Endothelial cell of umbilical vein (primary cell): ENCODE measurements around the gene PLXNC1. TPM values are rescaled to one million over a fixed set of nuclear protein-coding genes. Genes with fewer than 3 reads are reported as not detected.

Experiments used
- Bru-seq: library from RNA; stranded (reverse); fragments of 400-500 nt; gene quantifications from one replicate; lab custom pipeline; 2021; lab: Mats Ljungman, UMichigan
- BruChase-seq, 2 experiments: library from RNA; stranded (reverse); fragments of 400-500 nt; gene quantifications; one replicate each; lab custom pipeline; 2021; lab: Mats Ljungman, UMichigan
- BruUV-seq: library from RNA; stranded (reverse); fragments of 400-500 nt; replicated peaks from 2 replicates; lab custom pipeline; 2021; lab: Mats Ljungman, UMichigan
- CTCF ChIA-PET: fragments of 300-600, 350-600 bp; sonication (Branson Sonifier 250); formaldehyde crosslinking; loops from one replicate; lab custom pipeline; 2021; ENCODE audit warnings: antibody characterized with exemption, inconsistent platforms; lab: Charles Lee
- POLR2A ChIA-PET: fragments of 300-600, 350-600 bp; sonication (Branson Sonifier 250); formaldehyde crosslinking; loops from one replicate; lab custom pipeline; 2021; ENCODE audit warnings: antibody characterized with exemption, inconsistent platforms; lab: Charles Lee
- DNase-seq: peaks from one replicate; pipeline ENCODE4 v3.0.0-alpha.2; 2011; ENCODE audit warnings: low read depth, low spot score
- FAIRE-seq: peaks from 2 replicates; lab custom pipeline; 2011; peaks lifted over from hg19 to GRCh38; lab: Jason Lieb, UNC
- H2AFZ ChIP-seq: 2 replicates; pipeline ENCODE4 v1.6.0; 2012; ENCODE audit warnings: low read depth, low read length, control low read depth, inconsistent platforms
- H3K27ac ChIP-seq: 2 replicates; pipeline ENCODE4 v1.5.1; 2011; ENCODE audit warnings: low read depth, mild to moderate bottlenecking, control low read depth, low read length, moderate library complexity; ENCODE audit not compliant: insufficient read depth
- H3K27me3 ChIP-seq, 2 experiments: 2 replicates each; pipeline versions ENCODE4 v1.6.0 to v1.6.1; 2011; ENCODE audit warnings: low read length in 2 of 2, mixed read lengths in 1 of 2; ENCODE audit not compliant: control insufficient read depth in 2 of 2, insufficient read depth in 2 of 2
- H3K36me3 ChIP-seq, 2 experiments: 2 replicates in 1 of 2; 3 replicates in 1 of 2; pipeline ENCODE4 v1.5.1; 2011; ENCODE audit warnings: low read length in 2 of 2, mild to moderate bottlenecking in 1 of 2, moderate library complexity in 1 of 2; ENCODE audit not compliant: control insufficient read depth in 2 of 2, insufficient read depth in 2 of 2; ENCODE audit errors: extremely low read depth in 1 of 2
- H3K4me1 ChIP-seq: 3 replicates; pipeline ENCODE4 v1.5.1; 2011; ENCODE audit warnings: mild to moderate bottlenecking, low read length; ENCODE audit not compliant: control insufficient read depth, insufficient read depth; ENCODE audit errors: extremely low read depth
- H3K4me2 ChIP-seq: 2 replicates; pipeline ENCODE4 v1.6.1; 2011; ENCODE audit warnings: low read length, control low read depth, mixed read lengths; ENCODE audit not compliant: insufficient read depth
- H3K4me3 ChIP-seq, 3 experiments: fragments of 200-600 bp in 1 of 3; sonication (generic), shearing (Covaris generic) in 1 of 3; replicated peaks in 1 of 3; 2 replicates each; pipeline ENCODE4 v1.5.1; 2011 to 2016; ENCODE audit warnings: control low read depth in 3 of 3, low read length in 3 of 3, mild to moderate bottlenecking in 2 of 3, inconsistent platforms in 1 of 3, low read depth in 1 of 3, moderate library complexity in 1 of 3; ENCODE audit not compliant: insufficient read depth in 1 of 3
- H3K79me2 ChIP-seq: 2 replicates; pipeline ENCODE4 v1.6.0; 2012; ENCODE audit warnings: low read length, inconsistent platforms; ENCODE audit not compliant: control insufficient read depth, insufficient read depth
- H3K9ac ChIP-seq: replicated peaks from 2 replicates; pipeline ENCODE3; 2011; ENCODE audit warnings: low read length, control low read depth; ENCODE audit not compliant: insufficient read depth; ENCODE audit errors: extremely low read depth
- H3K9me1 ChIP-seq: replicated peaks from 3 replicates; pipeline ENCODE4 v1.6.0; 2011; ENCODE audit warnings: mild to moderate bottlenecking, low read length; ENCODE audit not compliant: control insufficient read depth, insufficient read depth; ENCODE audit errors: extremely low read depth
- H3K9me3 ChIP-seq: replicated peaks from 2 replicates; pipeline ENCODE4 v1.5.1; 2012; ENCODE audit warnings: low read length, inconsistent platforms; ENCODE audit not compliant: control insufficient read depth, insufficient read depth
- H4K20me1 ChIP-seq: replicated peaks from 2 replicates; pipeline ENCODE3; 2011; ENCODE audit warnings: mild to moderate bottlenecking, low read length; ENCODE audit not compliant: control insufficient read depth, insufficient read depth; ENCODE audit errors: extremely low read depth
- CTCF ChIP-seq, 2 donors: IDR thresholded peaks; 1 replicate in 1 of 2; 2 replicates in 1 of 2; pipeline ENCODE4 v1.5.1; 2011; ENCODE audit warnings: low read length in 2 of 2, mild to moderate bottlenecking in 2 of 2, moderate library complexity in 2 of 2, control low read depth in 1 of 2, inconsistent platforms in 1 of 2, low read depth in 1 of 2; ENCODE audit not compliant: insufficient read depth in 1 of 2; ENCODE audit errors: extremely low read depth in 1 of 2
- EZH2 ChIP-seq: IDR thresholded peaks from 2 replicates; pipeline ENCODE4 v1.6.1; 2012; ENCODE audit warnings: borderline replicate concordance, low read depth, mild to moderate bottlenecking, moderate library complexity, low read length, inconsistent platforms; ENCODE audit not compliant: severe bottlenecking
- FOS ChIP-seq: IDR thresholded peaks from 2 replicates; pipeline ENCODE4 v1.6.1; 2011; ENCODE audit warnings: mild to moderate bottlenecking, low read length, moderate library complexity, borderline replicate concordance; ENCODE audit not compliant: insufficient read depth
- GATA2 ChIP-seq: IDR thresholded peaks from 2 replicates; pipeline ENCODE4 v1.7.0; 2011; ENCODE audit warnings: low read depth, mild to moderate bottlenecking, moderate library complexity, mixed read lengths, low read length; ENCODE audit not compliant: insufficient read length, insufficient read depth
- JUN ChIP-seq: IDR thresholded peaks from 2 replicates; pipeline ENCODE4 v1.6.1; 2011; ENCODE audit warnings: borderline replicate concordance, low read depth; ENCODE audit not compliant: insufficient read length, insufficient read depth
- MYC ChIP-seq: IDR thresholded peaks from one replicate; pipeline ENCODE4 v1.6.1; 2011; ENCODE audit warnings: mild to moderate bottlenecking, low read depth, low read length
- POLR2A ChIP-seq: IDR thresholded peaks from 2 replicates; pipeline ENCODE4 v1.6.1; 2012; ENCODE audit warnings: low read depth, mild to moderate bottlenecking, control low read depth, low read length
- dilution Hi-C: fragments of 300-500 bp; cut with MboI; formaldehyde crosslinking; loops from one replicate; pipeline ENCODE4 v1.15.0; 2019; ENCODE audit warnings: low sequenced_read_pairs; ENCODE audit not compliant: extremely low pct_ligation_motif_present
- intact Hi-C: fragments of 100-400 bp; cut with micrococcal nuclease; formaldehyde crosslinking; loops from one replicate; pipeline ENCODE4 v1.10.0; 2022
- long read RNA-seq: library from polyadenylated mRNA; stranded (forward); transcript quantifications from one replicate; pipeline ENCODE4 v2.0.0, GENCODE V29; 2021
- polyA minus RNA-seq, 3 experiments: library from RNA; depleted of rRNA, polyadenylated mRNA; stranded (reverse); fragments of >200 nt; gene quantifications; 1 replicate in 1 of 3; 2 replicates in 2 of 3; pipeline ENCODE4 v1.2.3, GENCODE V29; 2011
- polyA plus RNA-seq, 4 experiments: library from polyadenylated mRNA; depleted of rRNA in 3 of 4; stranded (reverse) in 3 of 4; unstranded in 1 of 4; fragments of >200 nt; gene quantifications; 2 replicates each; pipeline versions ENCODE4 v1.2.1 to v1.2.3, GENCODE V29; 2011 to 2012; ENCODE audit warnings: missing spikeins in 1 of 4
- total RNA-seq: library from RNA; stranded (reverse); gene quantifications from 2 replicates; pipeline ENCODE4 v1.2.3, GENCODE V29; 2021
- TF ChIP-seq, protein P1 (sequence below): IDR thresholded peaks from 2 replicates; pipeline ENCODE4 v1.6.1; 2011; ENCODE audit not compliant: insufficient read depth, insufficient read length

PLXNC1 gene
- total RNA-seq: 0.04 TPM in 1 of 2 replicates, not detected in the other
- 0.02 TPM in 1 of 2 replicates, not detected in the other for polyA plus RNA-seq
- polyA plus RNA-seq (2011; cell fraction: cytosol; rRNA removed): 0.03 TPM in 2 replicates
- polyA plus RNA-seq (2011; cell fraction: nucleus; rRNA removed): not detected in 2 replicates
- polyA plus RNA-seq (2012): 0.05 and 0.13 TPM in 2 replicates
- not detected in 2 replicates for polyA minus RNA-seq
- not detected for polyA minus RNA-seq (2011; cell fraction: cytosol; rRNA and poly(A)+ RNA removed)
- not detected in 2 replicates for polyA minus RNA-seq (2011; cell fraction: nucleus; rRNA and poly(A)+ RNA removed)
- Bru-seq, nascent RNA: percentile 6 among the genes with signal in this experiment
- percentile 1 among the genes with signal in this experiment for BruChase-seq, experiment 1, labeled RNA remaining after a 6-hour chase
- percentile 3 among the genes with signal in this experiment for BruChase-seq, experiment 2, labeled RNA remaining after a 2-hour chase
- long read RNA-seq: 0 reads

GRCh38 chr12:94147991-94148738, at the start of gene PLXNC1:
Gene PLXNC1, plus strand, starts transcription at chr12:94148577. Its CDS starts 395 bp downstream, at chr12:94148972.
- peak within 1 kb of the TSS; percentile 38 for H3K4me2 ChIP-seq
- H3K9ac ChIP-seq: no peak within 1 kb of the TSS
- H4K20me1 ChIP-seq: no peaks in the 10 kb centered on the region
- TF ChIP-seq JUN (no peak), EZH2 (no peak), MYC (no peak), POLR2A (no peak), GATA2 (no peak), CTCF (IDR thresholded peaks at IDR 0.05; ENCODE audit: extremely low read depth in 1 of 2, insufficient read depth in 1 of 2, low read depth in 1 of 2, low read length in 2 of 2) (no peak), FOS (no peak)
- TF ChIP-seq, protein P1, sequence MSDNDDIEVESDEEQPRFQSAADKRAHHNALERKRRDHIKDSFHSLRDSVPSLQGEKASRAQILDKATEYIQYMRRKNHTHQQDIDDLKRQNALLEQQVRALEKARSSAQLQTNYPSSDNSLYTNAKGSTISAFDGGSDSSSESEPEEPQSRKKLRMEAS: no peak
- H3K79me2 ChIP-seq: no peaks in the 10 kb centered on the region
- no peak within 1 kb of the TSS for H3K27ac ChIP-seq
- H3K4me3 ChIP-seq: peak within 1 kb of the TSS in 1 of 3 experiments; percentile 33
- H3K4me1 ChIP-seq: no peaks in the 10 kb centered on the region
- H2AFZ ChIP-seq: no peak within 1 kb of the TSS
- CTCF ChIA-PET: no interaction called here
- no peak for FAIRE-seq
- intact Hi-C loops (loop anchor here (5.0 kb wide), 2 partner anchors 284 to 384 kb away; no protein-coding TSS in a partner anchor), dilution Hi-C loops (no loop called here)
- POLR2A ChIA-PET: no interaction called here
- no TSS peak for BruUV-seq
- no peaks in the 10 kb centered on the region for H3K9me3 ChIP-seq
- no peaks in the 10 kb centered on the region for H3K36me3 ChIP-seq
- no peak for DNase-seq
- H3K9me1 ChIP-seq: no peaks in the 10 kb centered on the region
- H3K27me3 ChIP-seq: peaks cover 65 to 86% of the 10 kb centered on the region in 2 experiments
